Thoracic aorta (tissue), 2 donors: ENCODE results near the gene SERTAD3. TPM values are rescaled to one million over a fixed set of nuclear protein-coding genes. Genes with fewer than 3 reads are reported as not detected.

Experiments used
- ATAC-seq: fragments of 150-250 bp; one replicate; pipeline ENCODE4 v1.8.0; 2017; ENCODE audit warnings: low read depth; ENCODE audit not compliant: insufficient number of reproducible peaks, low FRiP score
- DNase-seq: peaks from one replicate; pipeline ENCODE4 v3.0.0-alpha.2; 2020; ENCODE audit warnings: low spot score
- H3K27ac ChIP-seq, 2 donors: fragments of 200-600 bp; sonication (generic); 1 replicate in 1 of 2; 2 replicates in 1 of 2; pipeline ENCODE4 v1.5.1; 2016; ENCODE audit warnings: mild to moderate bottlenecking in 2 of 2, moderate library complexity in 2 of 2
- H3K27me3 ChIP-seq: fragments of 200-600 bp; sonication (generic); replicated peaks from 2 replicates; pipeline ENCODE4 v1.6.0; 2016; ENCODE audit warnings: mild to moderate bottlenecking; ENCODE audit not compliant: insufficient read depth
- H3K36me3 ChIP-seq: fragments of 200-600 bp; sonication (generic); one replicate; pipeline ENCODE4 v1.5.1; 2016
- H3K4me1 ChIP-seq, 2 donors: fragments of 200-600 bp; sonication (generic); 1 replicate in 1 of 2; 2 replicates in 1 of 2; pipeline versions ENCODE4 v1.5.1 to v1.6.0; 2016; ENCODE audit warnings: low read depth in 2 of 2, mild to moderate bottlenecking in 1 of 2; ENCODE audit not compliant: control insufficient read depth in 1 of 2
- H3K4me3 ChIP-seq: fragments of 200-600 bp; sonication (generic); 2 replicates; pipeline ENCODE4 v1.5.1; 2016; ENCODE audit warnings: mild to moderate bottlenecking
- H3K9me3 ChIP-seq: fragments of 200-600 bp; sonication (generic); 2 replicates; pipeline ENCODE4 v1.5.1; 2016
- total RNA-seq, 2 donors: library from RNA; depleted of rRNA; stranded (reverse); fragments of >200 nt; gene quantifications; one replicate each; pipeline versions ENCODE4 v1.1.0 to v1.2.3, GENCODE V29; 2016
- TF ChIP-seq, protein P1 (sequence below): fragments of 200-600 bp; sonication (generic); IDR thresholded peaks from one replicate; pipeline ENCODE4 v1.5.1; 2019; ENCODE audit warnings: antibody characterized with exemption

Gene SERTAD3
- total RNA-seq, 2 donors from 2014 or later: 12.3 to 19.4 TPM

DNA sequence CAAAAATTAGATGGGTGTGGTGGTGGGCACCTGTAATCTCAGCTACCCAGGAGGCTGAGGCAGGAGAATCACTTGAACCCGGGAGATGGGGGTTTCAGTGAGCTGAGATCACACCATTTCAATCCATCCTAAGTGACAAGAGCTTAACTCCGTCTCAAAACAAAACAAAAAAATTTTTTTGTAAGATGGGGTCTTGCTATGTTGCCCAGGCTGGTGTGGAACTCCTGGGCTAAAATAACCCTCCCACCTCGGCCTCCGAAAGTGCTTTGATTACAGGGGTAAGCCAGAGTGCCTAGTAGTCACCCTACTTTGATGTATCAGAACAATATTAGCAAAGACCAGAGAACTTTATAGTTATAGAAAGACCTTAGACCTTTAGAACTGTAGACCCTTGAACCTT lies 30.6 kb upstream of the SERTAD3 start:
- Histone ChIP-seq H3K27me3 (no peaks in the 10 kb centered on the region), H3K27ac (no peak overlapping the region), H3K36me3 (no peaks in the 10 kb centered on the region), H3K9me3 (no peaks in the 10 kb centered on the region), H3K4me3 (no peak overlapping the region), H3K4me1 (no peaks in the 10 kb centered on the region)
- DNase-seq: no peak
- TF ChIP-seq, protein P1, sequence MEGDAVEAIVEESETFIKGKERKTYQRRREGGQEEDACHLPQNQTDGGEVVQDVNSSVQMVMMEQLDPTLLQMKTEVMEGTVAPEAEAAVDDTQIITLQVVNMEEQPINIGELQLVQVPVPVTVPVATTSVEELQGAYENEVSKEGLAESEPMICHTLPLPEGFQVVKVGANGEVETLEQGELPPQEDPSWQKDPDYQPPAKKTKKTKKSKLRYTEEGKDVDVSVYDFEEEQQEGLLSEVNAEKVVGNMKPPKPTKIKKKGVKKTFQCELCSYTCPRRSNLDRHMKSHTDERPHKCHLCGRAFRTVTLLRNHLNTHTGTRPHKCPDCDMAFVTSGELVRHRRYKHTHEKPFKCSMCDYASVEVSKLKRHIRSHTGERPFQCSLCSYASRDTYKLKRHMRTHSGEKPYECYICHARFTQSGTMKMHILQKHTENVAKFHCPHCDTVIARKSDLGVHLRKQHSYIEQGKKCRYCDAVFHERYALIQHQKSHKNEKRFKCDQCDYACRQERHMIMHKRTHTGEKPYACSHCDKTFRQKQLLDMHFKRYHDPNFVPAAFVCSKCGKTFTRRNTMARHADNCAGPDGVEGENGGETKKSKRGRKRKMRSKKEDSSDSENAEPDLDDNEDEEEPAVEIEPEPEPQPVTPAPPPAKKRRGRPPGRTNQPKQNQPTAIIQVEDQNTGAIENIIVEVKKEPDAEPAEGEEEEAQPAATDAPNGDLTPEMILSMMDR: no peak
- no peak for ATAC-seq

DNA sequence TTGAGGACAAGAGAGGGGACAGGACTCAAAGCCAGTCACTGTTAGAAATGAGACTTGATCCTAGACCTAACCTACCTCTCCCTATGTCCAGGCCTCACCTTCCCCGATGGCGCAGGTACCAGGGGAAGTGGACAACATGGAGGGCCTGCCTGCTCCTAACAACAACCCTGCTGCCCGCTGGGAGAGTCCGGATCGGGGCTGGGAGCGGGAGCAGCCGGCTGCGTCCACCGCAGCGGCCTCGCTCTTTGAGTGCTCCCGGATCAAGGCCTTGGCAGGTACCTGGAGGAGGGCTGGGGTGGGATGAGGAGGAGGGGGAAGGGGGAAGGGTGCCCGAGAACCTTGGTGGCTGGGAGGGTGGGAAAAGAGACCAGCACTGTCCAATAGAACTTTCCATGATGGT lies 28.4 kb upstream of the SERTAD3 start:
- DNase-seq (no peak), ATAC-seq (no peak)
- Histone ChIP-seq H3K27me3 (no peaks in the 10 kb centered on the region), H3K9me3 (no peaks in the 10 kb centered on the region), H3K4me3 (no peak overlapping the region), H3K27ac (no peak overlapping the region), H3K36me3 (no peaks in the 10 kb centered on the region), H3K4me1 (peaks cover 0 to under 1% of the 10 kb centered on the region in 2 donors)
- TF ChIP-seq, protein P1: no peak

DNA sequence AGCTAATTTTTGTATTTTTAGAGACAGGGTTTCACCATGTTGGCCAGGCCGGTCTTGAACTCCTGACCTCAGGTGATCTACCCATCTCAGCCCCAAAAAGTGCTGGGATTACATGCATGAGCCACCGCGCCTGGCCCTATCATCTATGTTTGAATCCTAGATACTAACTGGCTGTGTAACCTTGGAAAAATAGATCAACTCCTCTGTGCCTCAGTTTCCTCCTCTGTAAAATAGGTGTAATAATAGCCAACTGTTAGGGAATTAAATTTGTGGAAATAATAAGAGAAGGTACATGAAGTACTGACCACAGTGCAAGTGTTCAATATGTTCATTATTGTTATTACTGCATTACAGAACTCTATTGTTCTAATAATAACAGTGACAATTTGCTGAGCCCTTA lies 27.0 kb upstream of the SERTAD3 start:
- no peaks in the 10 kb centered on the region for H3K36me3 ChIP-seq
- DNase-seq: no peak
- H3K9me3 ChIP-seq: no peaks in the 10 kb centered on the region
- H3K4me1 ChIP-seq: peaks cover 5 to 6% of the 10 kb centered on the region in 2 donors
- TF ChIP-seq, protein P1: no peak
- no peak overlapping the region for H3K4me3 ChIP-seq
- no peak overlapping the region for H3K27ac ChIP-seq
- ATAC-seq: no peak
- no peaks in the 10 kb centered on the region for H3K27me3 ChIP-seq

DNA sequence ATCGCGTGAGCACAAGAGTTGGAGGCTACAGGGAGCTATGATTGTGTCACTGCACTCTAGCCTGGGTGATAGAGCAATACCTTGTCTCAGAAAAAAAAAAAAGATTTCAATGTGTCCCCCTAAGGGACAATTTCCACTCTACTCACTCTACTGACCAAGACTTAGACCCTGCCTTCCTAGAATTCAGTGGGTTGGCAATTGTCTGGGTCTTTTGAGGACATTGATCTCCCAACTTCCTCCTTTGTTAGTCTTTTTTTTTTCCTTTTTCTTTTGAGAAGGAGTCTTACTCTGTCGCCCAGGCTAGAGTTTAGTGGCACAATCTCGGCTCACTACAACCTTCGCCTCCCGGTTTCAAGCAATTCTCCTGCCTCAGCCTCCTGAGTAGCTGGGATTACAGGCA lies 24.9 kb upstream of the SERTAD3 start:
- TF ChIP-seq, protein P1: no peak
- DNase-seq: no peak
- Histone ChIP-seq H3K9me3 (no peaks in the 10 kb centered on the region), H3K4me3 (no peak overlapping the region), H3K27me3 (no peaks in the 10 kb centered on the region), H3K27ac (no peak overlapping the region), H3K36me3 (no peaks in the 10 kb centered on the region), H3K4me1 (peaks cover 11 to 19% of the 10 kb centered on the region in 2 donors)
- ATAC-seq: no peak

DNA sequence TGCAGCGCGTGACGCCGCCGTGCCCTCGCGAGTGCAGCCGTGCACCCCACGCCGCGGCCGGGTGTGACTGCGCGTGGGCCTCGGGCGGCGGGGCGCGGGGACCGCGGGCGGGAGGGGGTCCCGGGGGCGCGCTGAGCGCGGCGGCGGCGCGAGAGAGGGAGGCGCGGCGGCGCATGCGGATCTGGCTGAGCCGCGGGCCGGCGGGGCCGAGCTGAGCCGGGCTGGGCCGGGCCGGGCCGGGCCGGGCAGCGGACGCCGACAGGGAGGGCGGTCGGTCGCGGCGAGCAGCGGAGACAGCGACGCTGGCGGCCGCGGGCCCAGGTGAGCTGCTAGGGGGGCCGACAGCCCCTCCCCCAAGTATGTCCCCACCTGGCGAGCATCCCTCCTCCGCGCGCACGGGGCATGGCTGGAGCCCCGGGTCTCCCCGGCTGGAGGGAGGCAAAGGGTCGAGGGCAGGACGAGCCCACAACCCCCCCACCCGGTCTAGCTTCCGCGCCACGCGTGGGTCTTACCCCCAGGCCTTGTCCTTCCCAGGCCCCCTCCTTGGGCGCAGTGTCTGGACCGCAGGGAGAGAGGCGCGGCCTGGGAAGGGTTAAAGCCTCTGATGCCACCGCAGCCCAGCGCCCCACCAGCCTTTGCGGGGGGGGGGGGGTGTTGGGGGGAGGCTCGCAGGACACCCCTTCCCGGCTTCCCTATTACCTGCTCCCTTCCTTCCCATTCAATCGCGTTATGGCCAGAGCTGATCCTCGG lies 23.0 kb upstream of the SERTAD3 start, which contains the start of gene SPTBN4:
Gene SPTBN4, plus strand, starts transcription at position 17 of the 750 bp plus-strand sequence. CDS start 5,621 bp downstream, outside the sequence.
- Histone ChIP-seq H3K9me3 (no peaks in the 10 kb centered on the region), H3K27me3 (no peaks in the 10 kb centered on the region), H3K36me3 (no peaks in the 10 kb centered on the region), H3K27ac (peak within 1 kb of the TSS; percentile 35 to 49), H3K4me3 (peak within 1 kb of the TSS; percentile 83), H3K4me1 (peaks cover 14 to 25% of the 10 kb centered on the region in 2 donors)
- DNase-seq (no peak), ATAC-seq (no peak)
- TF ChIP-seq, protein P1: no peak
